Neural progenitor cell (in vitro differentiated cells): ENCODE results near the gene GIMD1. TPM values are rescaled to one million over a fixed set of nuclear protein-coding genes. Genes with fewer than 3 reads are reported as not detected.
"Not testable (repeated sequence)": the region's sequence is repeated elsewhere in the genome, so short reads cannot be mapped to it uniquely, and the experiment has no call there.

ENCODE experiments used
- DNase-seq: peaks from one replicate; pipeline ENCODE4 v3.0.0-alpha.2; 2016; ENCODE audit warnings: low spot score
- H2AFZ ChIP-seq: fragments of 200-600 bp; sonication (generic); replicated peaks from 2 replicates; pipeline ENCODE4 v1.6.1; 2016; ENCODE audit warnings: antibody characterized with exemption
- H3F3A ChIP-seq: fragments of 200-600 bp; sonication (generic); 2 replicates; pipeline ENCODE4 v1.6.1; 2016; ENCODE audit warnings: antibody characterized with exemption, low read depth
- H3K27ac ChIP-seq: fragments of 200-600 bp; sonication (generic); 2 replicates; pipeline ENCODE4 v1.5.1; 2016; ENCODE audit warnings: mild to moderate bottlenecking
- H3K27me3 ChIP-seq: fragments of 200-600 bp; sonication (generic); 2 replicates; pipeline ENCODE4 v1.6.1; 2016; ENCODE audit warnings: mild to moderate bottlenecking, moderate library complexity
- H3K36me3 ChIP-seq: fragments of 200-600 bp; sonication (generic); 2 replicates; pipeline ENCODE4 v1.5.1; 2016
- H3K4me1 ChIP-seq: fragments of 200-600 bp; sonication (generic); 2 replicates; pipeline ENCODE4 v1.6.1; 2016; ENCODE audit warnings: mixed run types
- H3K4me2 ChIP-seq: fragments of 200-600 bp; sonication (generic); 2 replicates; pipeline ENCODE4 v1.6.1; 2016
- H3K4me3 ChIP-seq: fragments of 200-600 bp; sonication (generic); 2 replicates; pipeline ENCODE4 v1.5.1; 2016
- H3K79me2 ChIP-seq: fragments of 200-600 bp; sonication (generic); 2 replicates; pipeline ENCODE4 v1.6.1; 2016; ENCODE audit warnings: low read depth
- H3K9ac ChIP-seq: fragments of 200-600 bp; sonication (generic); 2 replicates; pipeline ENCODE4 v1.6.1; 2016
- H3K9me3 ChIP-seq: fragments of 200-600 bp; sonication (generic); 2 replicates; pipeline ENCODE4 v1.5.1; 2016; ENCODE audit warnings: low read depth
- H4K20me1 ChIP-seq: fragments of 200-600 bp; sonication (generic); 2 replicates; pipeline ENCODE4 v1.6.1; 2016; ENCODE audit warnings: low read depth
- H3K27ac Mint-ChIP-seq: 3 replicates; pipeline ENCODE4 v1.8.0; 2021; ENCODE audit warnings: mixed read lengths
- H3K27me3 Mint-ChIP-seq: 2 replicates; pipeline ENCODE4 v1.8.0; 2022; ENCODE audit warnings: low read depth, mild to moderate bottlenecking, inconsistent platforms, moderate library complexity, mixed read lengths; ENCODE audit not compliant: insufficient read depth
- H3K36me3 Mint-ChIP-seq: 3 replicates; pipeline ENCODE4 v1.8.0; 2021; ENCODE audit warnings: mixed read lengths
- H3K4me1 Mint-ChIP-seq: 3 replicates; pipeline ENCODE4 v1.8.0; 2021; ENCODE audit warnings: mixed read lengths
- H3K4me3 Mint-ChIP-seq: 3 replicates; pipeline ENCODE4 v1.8.0; 2021; ENCODE audit warnings: mild to moderate bottlenecking, moderate library complexity, mixed read lengths
- H3K9me3 Mint-ChIP-seq: 3 replicates; pipeline ENCODE4 v1.8.0; 2020; ENCODE audit warnings: mixed read lengths
- EZH2 ChIP-seq: fragments of 200-600 bp; sonication (generic); IDR thresholded peaks from 2 replicates; pipeline ENCODE4 v1.6.1; 2017; ENCODE audit warnings: antibody characterized with exemption, mild to moderate bottlenecking, moderate library complexity
- EZH2phosphoT487 ChIP-seq: fragments of 200-600 bp; sonication (generic); IDR thresholded peaks from 2 replicates; pipeline ENCODE4 v1.6.1; 2017; ENCODE audit warnings: antibody characterized with exemption
- total RNA-seq: library from RNA; depleted of rRNA; stranded (reverse); fragments of >200 nt; gene quantifications from 2 replicates; pipeline ENCODE4 v1.2.3, GENCODE V29; 2015; ENCODE audit warnings: low replicate concordance
- TF ChIP-seq, protein P1 (sequence below): fragments of 200-600 bp; sonication (generic); IDR thresholded peaks from 2 replicates; pipeline ENCODE4 v1.5.1; 2017; ENCODE audit warnings: antibody characterized with exemption, mild to moderate bottlenecking

Gene GIMD1
- total RNA-seq = not detected in 2 replicates

DNA sequence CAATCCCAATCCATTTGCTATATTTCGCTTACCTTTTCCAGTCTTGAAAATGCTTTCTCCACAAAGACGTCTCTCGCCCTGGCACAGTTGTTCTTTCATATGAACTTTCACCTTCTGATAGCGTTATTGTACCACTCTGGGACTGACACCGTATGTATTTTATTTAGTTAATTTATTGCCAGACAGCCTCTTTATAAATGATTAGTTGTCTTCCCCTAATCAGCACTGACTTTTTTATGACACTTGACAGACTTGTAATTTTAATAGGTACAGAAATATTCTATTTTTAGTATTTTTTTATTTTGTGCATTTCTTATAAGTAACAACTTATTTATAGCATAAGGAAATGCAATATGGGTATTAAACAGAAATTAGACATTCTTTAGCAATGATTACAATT lies at the start of gene GIMD1:
TSS of gene GIMD1 (minus strand) at position 101 of the 400 bp plus-strand sequence. CDS start 1,343 bp downstream, outside the sequence.
- no peak within 1 kb of the TSS for H3K4me2 ChIP-seq
- H3K27ac ChIP-seq = no peak within 1 kb of the TSS
- H3K79me2 ChIP-seq = no peaks in the 10 kb centered on the region
- no peak within 1 kb of the TSS for H3K4me3 ChIP-seq
- H3K27ac Mint-ChIP-seq = no peak within 1 kb of the TSS
- no peaks in the 10 kb centered on the region for H3K9me3 ChIP-seq
- H4K20me1 ChIP-seq = no peaks in the 10 kb centered on the region
- no peaks in the 10 kb centered on the region for H3K36me3 ChIP-seq
- no peaks in the 10 kb centered on the region for H3K9me3 Mint-ChIP-seq
- TF ChIP-seq, protein P1, sequence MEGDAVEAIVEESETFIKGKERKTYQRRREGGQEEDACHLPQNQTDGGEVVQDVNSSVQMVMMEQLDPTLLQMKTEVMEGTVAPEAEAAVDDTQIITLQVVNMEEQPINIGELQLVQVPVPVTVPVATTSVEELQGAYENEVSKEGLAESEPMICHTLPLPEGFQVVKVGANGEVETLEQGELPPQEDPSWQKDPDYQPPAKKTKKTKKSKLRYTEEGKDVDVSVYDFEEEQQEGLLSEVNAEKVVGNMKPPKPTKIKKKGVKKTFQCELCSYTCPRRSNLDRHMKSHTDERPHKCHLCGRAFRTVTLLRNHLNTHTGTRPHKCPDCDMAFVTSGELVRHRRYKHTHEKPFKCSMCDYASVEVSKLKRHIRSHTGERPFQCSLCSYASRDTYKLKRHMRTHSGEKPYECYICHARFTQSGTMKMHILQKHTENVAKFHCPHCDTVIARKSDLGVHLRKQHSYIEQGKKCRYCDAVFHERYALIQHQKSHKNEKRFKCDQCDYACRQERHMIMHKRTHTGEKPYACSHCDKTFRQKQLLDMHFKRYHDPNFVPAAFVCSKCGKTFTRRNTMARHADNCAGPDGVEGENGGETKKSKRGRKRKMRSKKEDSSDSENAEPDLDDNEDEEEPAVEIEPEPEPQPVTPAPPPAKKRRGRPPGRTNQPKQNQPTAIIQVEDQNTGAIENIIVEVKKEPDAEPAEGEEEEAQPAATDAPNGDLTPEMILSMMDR = no peak
- TF ChIP-seq EZH2phosphoT487 (no peak), EZH2 (no peak)
- no peaks in the 10 kb centered on the region for H3K36me3 Mint-ChIP-seq
- peak within 1 kb of the TSS; percentile 96 for H2AFZ ChIP-seq
- H3F3A ChIP-seq = no peaks in the 10 kb centered on the region
- no peaks in the 10 kb centered on the region for H3K27me3 Mint-ChIP-seq
- H3K27me3 ChIP-seq = no peaks in the 10 kb centered on the region
- H3K4me1 ChIP-seq = no peaks in the 10 kb centered on the region
- no peak within 1 kb of the TSS for H3K9ac ChIP-seq
- no peak within 1 kb of the TSS for H3K4me3 Mint-ChIP-seq
- DNase-seq = no peak
- no peaks in the 10 kb centered on the region for H3K4me1 Mint-ChIP-seq

- H4K20me1 ChIP-seq = no peaks in the 10 kb centered on the region
- no peak for DNase-seq
- no peak overlapping the region for H3K4me3 ChIP-seq
- H3K9me3 ChIP-seq = no peaks in the 10 kb centered on the region
- Mint-ChIP-seq H3K9me3 (no peaks in the 10 kb centered on the region), H3K36me3 (no peaks in the 10 kb centered on the region), H3K27ac (no peak overlapping the region), H3K4me3 (no peak overlapping the region), H3K4me1 (peaks cover 3% of the 10 kb centered on the region), H3K27me3 (peaks cover 2% of the 10 kb centered on the region)
- H3F3A ChIP-seq = no peaks in the 10 kb centered on the region
- no peaks in the 10 kb centered on the region for H3K36me3 ChIP-seq
- H3K79me2 ChIP-seq = no peaks in the 10 kb centered on the region
- no peaks in the 10 kb centered on the region for H3K4me1 ChIP-seq
- no peak overlapping the region for H2AFZ ChIP-seq
- H3K27me3 ChIP-seq = no peaks in the 10 kb centered on the region
- H3K9ac ChIP-seq = no peak overlapping the region
- TF ChIP-seq EZH2phosphoT487 (no peak), EZH2 (no peak)
- TF ChIP-seq, protein P1 = no peak
- H3K27ac ChIP-seq = no peak overlapping the region
- no peak overlapping the region for H3K4me2 ChIP-seq
These were observed 45.8 kb upstream of the GIMD1 start for GRCh38 chr4:106414366-106414765.

- no peaks in the 10 kb centered on the region for H3K9me3 ChIP-seq
- H3K36me3 ChIP-seq = no peaks in the 10 kb centered on the region
- no peak overlapping the region for H2AFZ ChIP-seq
- Mint-ChIP-seq H3K27me3 (peaks cover 3% of the 10 kb centered on the region), H3K9me3 (peaks cover 2% of the 10 kb centered on the region), H3K4me3 (no peak overlapping the region), H3K4me1 (no peaks in the 10 kb centered on the region), H3K27ac (no peak overlapping the region), H3K36me3 (no peaks in the 10 kb centered on the region)
- no peaks in the 10 kb centered on the region for H3F3A ChIP-seq
- no peak overlapping the region for H3K4me2 ChIP-seq
- no peaks in the 10 kb centered on the region for H3K27me3 ChIP-seq
- H3K4me3 ChIP-seq = no peak overlapping the region
- no peak for DNase-seq
- H3K27ac ChIP-seq = no peak overlapping the region
- H3K4me1 ChIP-seq = no peaks in the 10 kb centered on the region
- no peaks in the 10 kb centered on the region for H4K20me1 ChIP-seq
- TF ChIP-seq EZH2phosphoT487 (no peak), EZH2 (no peak)
- TF ChIP-seq, protein P1 = no peak
- no peaks in the 10 kb centered on the region for H3K79me2 ChIP-seq
- H3K9ac ChIP-seq = no peak overlapping the region
These were observed 41.6 kb upstream of the GIMD1 start for GRCh38 chr4:106409901-106410889.

DNA sequence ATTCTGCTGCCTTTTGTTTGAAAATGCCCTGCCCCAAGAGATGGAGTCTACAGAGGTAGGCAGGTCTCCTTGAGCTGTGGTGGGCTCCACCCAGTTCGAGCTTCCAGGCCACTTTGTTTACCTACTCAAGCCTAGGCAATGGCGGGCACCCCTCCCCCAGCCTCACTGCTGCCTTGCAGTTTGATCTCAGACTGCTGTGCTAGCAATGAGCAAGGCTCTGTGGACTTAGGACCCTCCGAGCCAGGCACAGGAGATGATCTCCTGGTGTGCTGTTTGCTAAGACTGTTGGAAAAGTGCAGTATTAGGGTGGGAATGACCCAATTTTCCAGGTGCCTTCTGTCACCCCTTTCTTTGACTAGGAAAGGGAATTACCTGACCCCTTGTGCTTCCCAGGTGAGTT lies 39.4 kb upstream of the GIMD1 start:
- not testable (repeated sequence) for H3F3A ChIP-seq, DNase-seq, H3K36me3 ChIP-seq, H3K27me3 ChIP-seq, H3K79me2 ChIP-seq, H2AFZ ChIP-seq, H3K27ac ChIP-seq, H3K9ac ChIP-seq, H3K4me1 ChIP-seq, H3K27me3 Mint-ChIP-seq, H3K4me3 ChIP-seq, H3K4me1 Mint-ChIP-seq, H3K9me3 Mint-ChIP-seq, H4K20me1 ChIP-seq, H3K4me2 ChIP-seq, H3K36me3 Mint-ChIP-seq, H3K9me3 ChIP-seq, H3K4me3 Mint-ChIP-seq, H3K27ac Mint-ChIP-seq
